HepG2 (cell line): ENCODE results near the gene CTNND2. TPM values are rescaled to one million over a fixed set of nuclear protein-coding genes. Genes with fewer than 3 reads are reported as not detected.

ENCODE experiments used
- ATAC-seq: fragments of 200-7000 bp; cut with Tn5 transposase; 3 replicates; pipeline ENCODE4 v1.9.1; 2020; ENCODE audit warnings: mild to moderate bottlenecking, moderate library complexity
- BruUV-seq: library from RNA; stranded (reverse); fragments of 400-500 nt; replicated peaks from 2 replicates; lab custom pipeline; 2021; lab: Mats Ljungman, UMichigan
- CTCF ChIA-PET: fragments of 300-600 bp; formaldehyde crosslinking; extraction: SDS; loops from one replicate; lab custom pipeline; 2021; ENCODE audit warnings: low total read pairs, inconsistent platforms, low intra/inter-chr PET ratio; lab: Yijun Ruan, JAX
- POLR2A ChIA-PET: fragments of 350-600 bp; sonication (Branson Sonifier 250); formaldehyde crosslinking; loops from one replicate; lab custom pipeline; 2020; ENCODE audit warnings: antibody characterized with exemption, inconsistent platforms; lab: Yijun Ruan, JAX
- DNase-seq: peaks from one replicate; pipeline ENCODE4 v3.0.0-alpha.2; 2015; ENCODE audit warnings: low spot score
- FAIRE-seq: peaks from 3 replicates; lab custom pipeline; 2011; peaks lifted over from hg19 to GRCh38; lab: Jason Lieb, UNC
- H2AFZ ChIP-seq: one replicate; pipeline ENCODE4 v1.6.1; 2011; ENCODE audit warnings: low read length, inconsistent platforms
- H3K27ac ChIP-seq: fragments of 300-600 bp; 3 replicates; pipeline ENCODE4 v1.8.0; 2011; ENCODE audit warnings: mixed run types, mild to moderate bottlenecking, mixed read lengths, low read length, inconsistent platforms; ENCODE audit not compliant: insufficient read depth; ENCODE audit errors: extremely low read length
- H3K27me3 ChIP-seq, 2 experiments: fragments of 200-600 bp in 1 of 2; 2 replicates in 1 of 2; 3 replicates in 1 of 2; pipeline versions ENCODE4 v1.6.0 to v1.8.0; 2011; ENCODE audit warnings: low read length in 2 of 2, mild to moderate bottlenecking in 2 of 2, moderate library complexity in 2 of 2, inconsistent platforms in 1 of 2; ENCODE audit not compliant: insufficient read depth in 2 of 2, control insufficient read depth in 1 of 2
- H3K36me3 ChIP-seq, 2 experiments: fragments of 200-600 bp in 1 of 2; replicated peaks in 1 of 2; 2 replicates in 1 of 2; 3 replicates in 1 of 2; pipeline versions ENCODE4 v1.5.1 to v1.8.0; 2011; ENCODE audit warnings: low read length in 2 of 2, inconsistent platforms in 1 of 2; ENCODE audit not compliant: insufficient read depth in 2 of 2, control insufficient read depth in 1 of 2
- H3K4me1 ChIP-seq: 2 replicates; pipeline ENCODE4 v1.5.1; 2012; ENCODE audit warnings: low read length, inconsistent platforms; ENCODE audit not compliant: insufficient read depth
- H3K4me2 ChIP-seq: 2 replicates; pipeline ENCODE4 v1.6.0; 2011; ENCODE audit warnings: low read depth, low read length, inconsistent platforms
- H3K4me3 ChIP-seq, 3 experiments: fragments of 200-600 bp in 1 of 3; sonication (generic), shearing (Covaris generic) in 1 of 3; replicated peaks in 1 of 3; 2 replicates each; pipeline ENCODE4 v1.5.1; 2011 to 2016; ENCODE audit warnings: low read length in 3 of 3, inconsistent platforms in 2 of 3, low read depth in 2 of 3, mild to moderate bottlenecking in 2 of 3, control low read depth in 1 of 3, mixed read lengths in 1 of 3; ENCODE audit not compliant: insufficient read depth in 1 of 3
- H3K79me2 ChIP-seq: one replicate; pipeline ENCODE4 v1.6.1; 2011; ENCODE audit warnings: low read length, inconsistent platforms; ENCODE audit not compliant: insufficient read depth
- H3K9ac ChIP-seq: 2 replicates; pipeline ENCODE4 v1.6.0; 2011; ENCODE audit warnings: mild to moderate bottlenecking, low read depth, low read length, inconsistent platforms; ENCODE audit not compliant: insufficient read depth
- H3K9me3 ChIP-seq: 2 replicates; pipeline ENCODE4 v1.5.1; 2012; ENCODE audit warnings: mild to moderate bottlenecking, low read length
- H4K20me1 ChIP-seq: 2 replicates; pipeline ENCODE4 v1.6.0; 2011; ENCODE audit warnings: inconsistent platforms, mild to moderate bottlenecking, low read length, moderate library complexity; ENCODE audit not compliant: insufficient read depth
- ELF3 ChIP-seq: IDR thresholded peaks from 2 replicates; pipeline ENCODE4 v1.6.1; 2016; ENCODE audit warnings: missing genetic modification reagents, missing compliant biosample characterization
- NFYB ChIP-seq: sonication (generic); formaldehyde crosslinking; IDR thresholded peaks from 2 replicates; pipeline ENCODE4 v1.4.0; 2020; ENCODE audit warnings: missing genetic modification reagents
- SOX6 ChIP-seq, 2 experiments: fragments of 450-650 bp in 1 of 2; sonication (generic) in 1 of 2; formaldehyde crosslinking in 1 of 2; IDR thresholded peaks; 2 replicates each; pipeline versions ENCODE4 v1.4.0 to v1.6.1; 2017 to 2020; ENCODE audit warnings: antibody characterized with exemption in 1 of 2, mild to moderate bottlenecking in 1 of 2, missing genetic modification reagents in 1 of 2
- SSRP1 ChIP-seq: IDR thresholded peaks from 2 replicates; pipeline ENCODE4 v1.6.1; 2016; ENCODE audit warnings: control low read depth
- SUZ12 ChIP-seq: fragments of 150-350 bp; IDR thresholded peaks from 2 replicates; pipeline ENCODE4 v1.6.1; 2014; ENCODE audit warnings: low read depth, low read length
- SYNCRIP ChIP-seq: fragments of 200-400 bp; formaldehyde crosslinking; IDR thresholded peaks from 2 replicates; pipeline ENCODE4 v1.6.1; 2018; ENCODE audit warnings: mild to moderate bottlenecking, low read depth, low read length; ENCODE audit not compliant: insufficient read depth
- TBX2 ChIP-seq: sonication (generic); formaldehyde crosslinking; IDR thresholded peaks from 2 replicates; pipeline ENCODE4 v1.5.0; 2020; ENCODE audit warnings: missing genetic modification reagents, mild to moderate bottlenecking, borderline replicate concordance
- TBX3 ChIP-seq: fragments of 450-650 bp; IDR thresholded peaks from 2 replicates; pipeline ENCODE4 v1.6.1; 2017; ENCODE audit warnings: antibody characterized with exemption, mild to moderate bottlenecking, inconsistent platforms, borderline replicate concordance
- TSC22D2 ChIP-seq: sonication (generic); formaldehyde crosslinking; IDR thresholded peaks from 2 replicates; pipeline ENCODE4 v1.5.1; 2020; ENCODE audit warnings: missing genetic modification reagents, mild to moderate bottlenecking, borderline replicate concordance
- YEATS4 ChIP-seq: sonication (generic); formaldehyde crosslinking; IDR thresholded peaks from 2 replicates; pipeline ENCODE4 v1.4.0; 2020; ENCODE audit warnings: missing genetic modification reagents, borderline replicate concordance
- ZBTB42 ChIP-seq: sonication (generic); formaldehyde crosslinking; IDR thresholded peaks from 2 replicates; pipeline ENCODE4 v1.5.0; 2020; ENCODE audit warnings: mild to moderate bottlenecking, missing genetic modification reagents
- ZKSCAN1 ChIP-seq: fragments of 150-350 bp; IDR thresholded peaks from 2 replicates; pipeline ENCODE4 v1.6.1; 2014; ENCODE audit warnings: low read length
- ZNF180 ChIP-seq: sonication (generic); formaldehyde crosslinking; IDR thresholded peaks from 2 replicates; pipeline ENCODE4 v1.4.0; 2020; ENCODE audit warnings: low read depth, missing genetic modification reagents, borderline replicate concordance
- ZNF280D ChIP-seq: sonication (generic); formaldehyde crosslinking; IDR thresholded peaks from 2 replicates; pipeline ENCODE4 v1.5.1; 2020; ENCODE audit warnings: mild to moderate bottlenecking, missing genetic modification reagents
- ZNF484 ChIP-seq: sonication (generic); formaldehyde crosslinking; IDR thresholded peaks from 2 replicates; pipeline ENCODE4 v1.5.1; 2020; ENCODE audit warnings: mild to moderate bottlenecking, low read depth, missing genetic modification reagents, borderline replicate concordance
- ZNF556 ChIP-seq: sonication (generic); formaldehyde crosslinking; IDR thresholded peaks from 2 replicates; pipeline ENCODE4 v1.4.0; 2020; ENCODE audit warnings: mild to moderate bottlenecking, missing genetic modification reagents, borderline replicate concordance
- ZNF7 ChIP-seq: IDR thresholded peaks from 2 replicates; pipeline ENCODE4 v1.6.1; 2016; ENCODE audit warnings: missing biosample characterization, missing genetic modification reagents
- ZNF737 ChIP-seq: sonication (generic); formaldehyde crosslinking; IDR thresholded peaks from 2 replicates; pipeline ENCODE4 v1.5.0; 2020; ENCODE audit warnings: missing genetic modification reagents, mild to moderate bottlenecking, borderline replicate concordance
- ZNF776 ChIP-seq: sonication (generic); formaldehyde crosslinking; IDR thresholded peaks from 2 replicates; pipeline ENCODE4 v1.4.0; 2020; ENCODE audit warnings: mild to moderate bottlenecking, missing genetic modification reagents
- WGBS: methylation state at CpG from one replicate; pipeline ENCODE4 v1.1.6; 2017; ENCODE audit warnings: low lambda C conversion rate; 5-methylcytosine and 5-hydroxymethylcytosine counted together
- in situ Hi-C: cut with HindIII; loops from 2 replicates; pipeline ENCODE4 v1.10.0; 2017; ENCODE audit warnings: low pct_unique_long_range_greater_than_20kb; ENCODE audit not compliant: extremely low pct_ligation_motif_present
- intact Hi-C: fragments of 100-400 bp; cut with micrococcal nuclease; formaldehyde crosslinking; loops from one replicate; pipeline ENCODE4 v1.10.0; 2022; ENCODE audit not compliant: unreplicated experiment
- polyA plus RNA-seq, 8 experiments: library from polyadenylated mRNA; depleted of rRNA in 3 of 8; stranded (reverse) in 7 of 8; unstranded in 1 of 8; fragments of >200 nt; fragmentation: Illumina TruSeq in 4 of 8; extraction: Trizol in 4 of 8; gene quantifications; 2 replicates each; pipeline versions ENCODE4 v1.2.1 to v1.2.3, GENCODE V29; 2011 to 2016; ENCODE audit warnings: low read depth in 4 of 8, missing spikeins in 1 of 8, mixed read lengths in 1 of 8; ENCODE audit not compliant: insufficient read depth in 1 of 8
- total RNA-seq, 5 experiments: library from RNA; depleted of rRNA; stranded (reverse); fragments of >200 nt; fragmentation: Illumina TruSeq; extraction: Trizol; gene quantifications; 2 replicates each; pipeline ENCODE4 v1.2.3, GENCODE V29; 2016; ENCODE audit warnings: low read depth in 1 of 5
- TF ChIP-seq, protein P1 (sequence below), 2 experiments: sonication (generic) in 1 of 2; formaldehyde crosslinking in 1 of 2; IDR thresholded peaks; 2 replicates each; pipeline versions ENCODE4 v1.5.1 to v1.6.1; 2011 to 2020; ENCODE audit warnings: borderline replicate concordance in 1 of 2, low read depth in 1 of 2, low read length in 1 of 2, mild to moderate bottlenecking in 1 of 2, missing genetic modification reagents in 1 of 2, moderate library complexity in 1 of 2

The CTNND2 gene
- total and polyA plus RNA-seq, 2 of the 13 experiments (the other 11 are each of a cell fraction or from before 2014, with no cell fraction given), result not detected

GRCh38 chr5:11869203-11869602, 35.0 kb downstream of the CTNND2 start:
- Histone ChIP-seq H3K4me1 (no peaks in the 10 kb centered on the region), H3K27ac (no peak overlapping the region), H3K79me2 (no peaks in the 10 kb centered on the region), H3K9me3 (no peaks in the 10 kb centered on the region)
- CTCF ChIA-PET, result no interaction called here
- 0% methylated on average over 1 of the region's 1 CpG for WGBS
- in situ Hi-C loops (no loop called here), intact Hi-C loops (no loop called here)
- no TSS peak for BruUV-seq
- ATAC-seq, result no peak
- FAIRE-seq, result no peak
- no peak for TF ChIP-seq ZNF280D
- no peak for TF ChIP-seq ZKSCAN1
- no peak for TF ChIP-seq TSC22D2 (CRISPR knock-in tag)
- no peak for TF ChIP-seq TBX2 (CRISPR knock-in tag)
- TF ChIP-seq SUZ12, result no peak
- TF ChIP-seq NFYB (CRISPR knock-in tag), result no peak
- no peak for TF ChIP-seq ZNF737 (CRISPR knock-in tag)
- no peak for TF ChIP-seq SOX6 (IDR thresholded peaks at IDR 0.05)
- no peak for TF ChIP-seq SOX6 (CRISPR knock-in tag; IDR thresholded peaks at IDR 0.05)
- no peak for TF ChIP-seq TBX3
- TF ChIP-seq, protein P1, sequence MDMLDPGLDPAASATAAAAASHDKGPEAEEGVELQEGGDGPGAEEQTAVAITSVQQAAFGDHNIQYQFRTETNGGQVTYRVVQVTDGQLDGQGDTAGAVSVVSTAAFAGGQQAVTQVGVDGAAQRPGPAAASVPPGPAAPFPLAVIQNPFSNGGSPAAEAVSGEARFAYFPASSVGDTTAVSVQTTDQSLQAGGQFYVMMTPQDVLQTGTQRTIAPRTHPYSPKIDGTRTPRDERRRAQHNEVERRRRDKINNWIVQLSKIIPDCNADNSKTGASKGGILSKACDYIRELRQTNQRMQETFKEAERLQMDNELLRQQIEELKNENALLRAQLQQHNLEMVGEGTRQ (IDR thresholded peaks at IDR 0.05; ENCODE audit: low read depth, low read length), result no peak
- TF ChIP-seq, protein P1 (CRISPR knock-in tag; IDR thresholded peaks at IDR 0.05; ENCODE audit: borderline replicate concordance), result no peak
- no peak for TF ChIP-seq ZNF484
- TF ChIP-seq SSRP1, result no peak
- no peak for TF ChIP-seq ZNF556
- TF ChIP-seq ZNF776 (CRISPR knock-in tag), result no peak
- no peak for TF ChIP-seq ZNF180 (CRISPR knock-in tag)
- no peak for TF ChIP-seq SYNCRIP
- no peak for TF ChIP-seq ZBTB42 (CRISPR knock-in tag)
- TF ChIP-seq ELF3 (CRISPR knock-in tag), result no peak
- TF ChIP-seq ZNF7 (CRISPR knock-in tag), result no peak
- TF ChIP-seq YEATS4 (CRISPR knock-in tag), result no peak
- TF ChIP-seq, all 625 proteins: peak for 0
- Histone ChIP-seq H3K4me2 (no peak overlapping the region), H3K27me3 (no peaks in the 10 kb centered on the region; a peak in 1 of 5 replicates), H3K9ac (no peak overlapping the region), H3K36me3 (no peaks in the 10 kb centered on the region), H2AFZ (no peak overlapping the region), H3K4me3 (no peak overlapping the region), H4K20me1 (no peaks in the 10 kb centered on the region)
- POLR2A ChIA-PET, result no interaction called here
- no peak for DNase-seq
